ENCODE results near the gene OCA2. TPM values are rescaled to one million over a fixed set of nuclear protein-coding genes. Genes with fewer than 3 reads are reported as not detected.
A peak's percentile ranks its signal among the peaks of the same experiment; 100 is the strongest.

Gene OCA2
- total RNA-seq, 1 donor, result not detected

GRCh38 chr15:27844018-27844666 is 255.0 kb downstream of the OCA2 start:
- H3K4me3 ChIP-seq (ENCODE audit: low read depth, low read length), result no peak overlapping the region
- TF ChIP-seq CTCF (IDR thresholded peaks at IDR 0.05; ENCODE audit: insufficient read depth, low read length), result no peak
- peak; percentile 12 for DNase-seq (ENCODE audit: low read depth)

DNA sequence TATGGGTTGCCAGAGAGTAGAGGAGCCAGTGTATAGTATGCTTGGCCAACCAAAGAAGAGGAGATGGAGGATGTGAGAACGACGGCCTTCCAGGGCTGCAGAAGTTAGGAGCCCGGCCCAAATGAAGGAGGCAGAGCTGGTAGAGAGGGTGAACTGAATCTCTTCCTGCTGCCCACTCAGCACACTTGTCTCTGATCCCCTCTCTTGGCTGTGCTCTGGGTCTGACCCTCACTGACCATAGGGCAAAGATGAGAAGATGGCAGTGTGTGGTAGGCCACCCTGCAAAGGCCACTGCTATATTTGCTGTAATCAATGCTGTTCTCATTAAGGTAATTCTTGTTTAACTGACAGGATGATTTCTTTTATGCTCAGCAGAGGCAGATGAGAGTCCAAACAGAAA is 256.0 kb downstream of the OCA2 start:
- no peak for TF ChIP-seq CTCF (IDR thresholded peaks at IDR 0.05; ENCODE audit: insufficient read depth, low read length)

DNA sequence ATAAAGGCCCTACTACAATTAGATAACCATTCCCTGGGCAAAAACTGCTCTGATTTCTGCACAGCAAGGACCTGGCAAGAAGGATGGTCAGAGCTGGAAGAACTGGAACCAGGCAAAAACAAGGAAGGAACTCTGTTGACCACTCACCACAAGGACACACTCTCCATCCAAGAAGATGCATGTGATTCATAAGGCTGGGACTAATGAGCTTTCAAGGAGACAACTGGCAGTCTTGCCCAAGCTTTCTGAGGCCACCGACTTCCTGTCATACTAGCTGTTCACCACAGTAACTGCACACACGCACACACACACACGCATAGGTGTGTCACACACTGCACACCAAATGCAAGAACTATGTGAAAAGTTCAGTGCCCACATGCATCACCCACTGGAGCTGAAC is 256.6 kb downstream of the OCA2 start:
- no peak overlapping the region for H3K4me3 ChIP-seq (ENCODE audit: low read depth, low read length)
- no peak for DNase-seq (ENCODE audit: low read depth)
- no peak for TF ChIP-seq CTCF (IDR thresholded peaks at IDR 0.05; ENCODE audit: insufficient read depth, low read length)

More for the DNA sequence above, 256.0 kb downstream of the OCA2 start:
- no peak for DNase-seq (ENCODE audit: low read depth)
- H3K4me3 ChIP-seq (ENCODE audit: low read depth, low read length), result no peak overlapping the region

DNA sequence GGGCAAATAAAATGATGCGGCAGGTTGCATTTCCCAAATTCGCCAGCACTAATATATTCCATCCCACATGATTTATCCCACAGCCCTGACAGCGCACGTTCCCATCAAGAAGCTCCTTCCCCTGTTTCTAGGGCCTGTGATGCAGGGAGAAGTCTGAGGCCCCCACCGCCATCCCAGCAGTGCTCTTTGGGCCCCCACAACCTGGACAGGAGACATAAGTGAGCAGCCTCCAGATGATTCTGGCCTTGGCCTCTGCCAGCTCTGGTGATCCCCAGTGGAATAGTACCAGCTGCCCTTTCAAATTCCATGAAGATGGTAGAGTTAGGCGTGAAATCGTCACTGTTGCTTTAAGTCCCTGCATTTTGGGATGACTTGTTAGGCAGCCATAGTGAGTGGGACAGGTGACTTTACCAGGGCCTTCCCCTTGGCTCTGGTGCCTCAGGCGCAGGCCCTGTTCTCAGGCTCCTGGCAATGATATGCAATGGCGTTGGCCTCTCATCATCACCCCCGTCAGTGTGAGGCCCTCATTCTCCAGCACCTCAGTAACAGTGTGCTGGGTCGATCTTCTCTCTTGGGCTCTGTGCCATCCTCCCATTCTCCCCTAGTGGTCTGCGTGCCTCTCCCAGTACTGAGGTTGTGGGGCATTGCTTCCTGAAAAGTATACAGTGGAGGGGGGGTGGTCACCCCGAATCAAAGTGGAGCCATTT is 263.7 kb downstream of the OCA2 start:
- H3K4me3 ChIP-seq (ENCODE audit: low read depth, low read length), result no peak overlapping the region
- DNase-seq (ENCODE audit: low read depth), result no peak
- no peak for TF ChIP-seq CTCF (IDR thresholded peaks at IDR 0.05; ENCODE audit: insufficient read depth, low read length)

DNA sequence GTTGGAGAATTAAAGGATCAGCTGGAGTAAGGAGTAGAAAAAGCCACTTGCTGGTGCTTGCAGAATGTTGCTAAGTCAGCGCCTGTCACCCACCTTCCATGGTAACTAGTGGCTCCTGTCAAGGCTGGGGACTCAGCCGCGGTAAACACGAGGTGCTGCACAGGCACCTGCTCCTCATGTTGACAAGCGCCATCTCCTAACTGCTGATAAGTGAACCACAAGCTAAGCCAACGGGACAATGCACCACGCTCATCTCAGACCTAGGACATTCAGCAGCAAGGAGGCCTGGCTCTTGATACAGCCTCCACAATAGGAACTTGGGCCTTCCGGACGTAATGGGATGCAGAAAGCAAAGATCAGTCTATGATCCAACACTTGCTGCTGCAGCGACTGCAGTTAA is 264.4 kb downstream of the OCA2 start:
- no peak for DNase-seq (ENCODE audit: low read depth)
- H3K4me3 ChIP-seq (ENCODE audit: low read depth, low read length), result no peak overlapping the region
- TF ChIP-seq CTCF (IDR thresholded peaks at IDR 0.05; ENCODE audit: insufficient read depth, low read length), result no peak

GRCh38 chr15:27833974-27834373 is 265.1 kb downstream of the OCA2 start:
- H3K4me3 ChIP-seq (ENCODE audit: low read depth, low read length), result no peak overlapping the region
- TF ChIP-seq CTCF (IDR thresholded peaks at IDR 0.05; ENCODE audit: insufficient read depth, low read length), result no peak
- DNase-seq (ENCODE audit: low read depth), result no peak
